Endodermal cell (in vitro differentiated cells): ENCODE data around the gene BATF3. TPM values are rescaled to one million over a fixed set of nuclear protein-coding genes. Genes with fewer than 3 reads are reported as not detected.

ENCODE experiments used
- DNase-seq: peaks from one replicate; pipeline ENCODE4 v3.0.0-alpha.2; 2017
- H3K27ac ChIP-seq: 2 replicates; pipeline ENCODE4 v1.5.1; 2013; ENCODE audit warnings: mild to moderate bottlenecking, low read depth, low read length, moderate library complexity
- H3K27me3 ChIP-seq: 2 replicates; pipeline ENCODE4 v1.6.1; 2013; ENCODE audit warnings: mild to moderate bottlenecking, low read length, moderate library complexity; ENCODE audit not compliant: insufficient read depth, control insufficient read depth, poor library complexity, severe bottlenecking
- H3K36me3 ChIP-seq: 2 replicates; pipeline ENCODE4 v1.7.0; 2013; ENCODE audit warnings: mild to moderate bottlenecking, low read length, moderate library complexity; ENCODE audit not compliant: control insufficient read depth, insufficient read depth
- H3K4me1 ChIP-seq: one replicate; pipeline ENCODE4 v1.7.0; 2013; ENCODE audit warnings: low read length; ENCODE audit not compliant: control insufficient read depth, insufficient read depth
- H3K4me3 ChIP-seq: 2 replicates; pipeline ENCODE4 v1.5.1; 2013; ENCODE audit warnings: mild to moderate bottlenecking, low read length, moderate library complexity
- H3K9ac ChIP-seq: 2 replicates; pipeline ENCODE4 v1.6.1; 2013; ENCODE audit warnings: mild to moderate bottlenecking, low read length, moderate library complexity; ENCODE audit not compliant: poor library complexity, severe bottlenecking; ENCODE audit errors: extremely low read depth
- H3K9me3 ChIP-seq: 2 replicates; pipeline ENCODE4 v1.6.1; 2013; ENCODE audit warnings: mild to moderate bottlenecking, low read length, moderate library complexity; ENCODE audit not compliant: control insufficient read depth
- H3K27ac Mint-ChIP-seq: 2 replicates; pipeline ENCODE4 v1.8.0; 2020; ENCODE audit warnings: mixed read lengths
- H3K27me3 Mint-ChIP-seq: 2 replicates; pipeline ENCODE4 v1.8.0; 2021; ENCODE audit warnings: mild to moderate bottlenecking, mixed read lengths; ENCODE audit not compliant: insufficient read depth
- H3K36me3 Mint-ChIP-seq: 2 replicates; pipeline ENCODE4 v1.8.0; 2020; ENCODE audit warnings: low read depth, mixed read lengths
- H3K4me1 Mint-ChIP-seq: 2 replicates; pipeline ENCODE4 v1.8.0; 2020; ENCODE audit warnings: mixed read lengths
- H3K4me3 Mint-ChIP-seq: 2 replicates; pipeline ENCODE4 v1.8.0; 2020; ENCODE audit warnings: mild to moderate bottlenecking, moderate library complexity, mixed read lengths
- H3K9me3 Mint-ChIP-seq: 2 replicates; pipeline ENCODE4 v1.8.0; 2020; ENCODE audit warnings: mild to moderate bottlenecking, mixed read lengths
- WGBS, 2 experiments: methylation state at CpG; one replicate each; pipeline versions ENCODE4 v1.1.5 to v1.1.7; 2013; ENCODE audit warnings: missing lambda C conversion rate in 2 of 2, mixed read lengths in 1 of 2; ENCODE audit not compliant: insufficient coverage in 1 of 2, insufficient read length in 1 of 2; 5-methylcytosine and 5-hydroxymethylcytosine counted together
- total RNA-seq, 2 donors: library from RNA; stranded (reverse); fragmentation: NEBNext Ultra II Directional in 1 of 2; extraction: Animal tissue kit (Norgen Biotek cat#: 25700) in 1 of 2; gene quantifications; 2 replicates in 1 of 2; 3 replicates in 1 of 2; pipeline ENCODE4 v1.2.1, GENCODE V29; 2021
- TF ChIP-seq, protein P1 (sequence below): fragments of 200-600 bp; sonication (generic); conservative IDR thresholded peaks from 2 replicates; pipeline ENCODE4 v1.5.0; 2021; ENCODE audit warnings: antibody characterized with exemption, mild to moderate bottlenecking

BATF3 gene
- total RNA-seq, 2 donors from 2014 or later, result 1.5 to 4.0 TPM

DNA sequence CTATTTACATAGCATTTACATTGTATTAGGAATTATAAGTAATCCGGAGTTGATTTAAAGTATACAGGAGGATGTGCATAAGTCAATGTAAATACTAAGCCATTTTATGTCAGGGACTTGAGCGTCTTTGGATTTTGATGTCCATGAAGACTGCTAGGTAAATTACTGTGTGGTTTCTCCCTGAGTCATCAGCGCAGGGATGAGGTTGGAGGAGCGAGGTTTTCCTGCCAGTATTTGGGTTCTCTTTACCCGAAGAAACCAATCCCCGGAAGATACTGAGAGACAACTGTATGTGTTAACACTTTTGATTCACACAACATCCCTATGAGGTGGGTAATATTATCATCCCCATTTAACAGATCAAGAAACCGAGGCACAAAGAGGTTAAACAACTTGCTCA lies 29.3 kb downstream of the BATF3 start:
- no peaks in the 10 kb centered on the region for H3K36me3 ChIP-seq
- 96 to 100% methylated on average over 1 to 7 of the region's 7 CpGs for WGBS, 2 experiments
- H3K27me3 ChIP-seq, result no peaks in the 10 kb centered on the region
- no peak for DNase-seq
- H3K4me1 ChIP-seq, result peaks cover 33% of the 10 kb centered on the region
- no peak overlapping the region for H3K9ac ChIP-seq
- Mint-ChIP-seq H3K36me3 (no peaks in the 10 kb centered on the region), H3K4me3 (no peak overlapping the region), H3K9me3 (no peaks in the 10 kb centered on the region), H3K27ac (no peak overlapping the region), H3K4me1 (peaks cover 44% of the 10 kb centered on the region), H3K27me3 (peaks cover 13% of the 10 kb centered on the region)
- no peak overlapping the region for H3K4me3 ChIP-seq
- no peak overlapping the region for H3K27ac ChIP-seq
- TF ChIP-seq, protein P1, sequence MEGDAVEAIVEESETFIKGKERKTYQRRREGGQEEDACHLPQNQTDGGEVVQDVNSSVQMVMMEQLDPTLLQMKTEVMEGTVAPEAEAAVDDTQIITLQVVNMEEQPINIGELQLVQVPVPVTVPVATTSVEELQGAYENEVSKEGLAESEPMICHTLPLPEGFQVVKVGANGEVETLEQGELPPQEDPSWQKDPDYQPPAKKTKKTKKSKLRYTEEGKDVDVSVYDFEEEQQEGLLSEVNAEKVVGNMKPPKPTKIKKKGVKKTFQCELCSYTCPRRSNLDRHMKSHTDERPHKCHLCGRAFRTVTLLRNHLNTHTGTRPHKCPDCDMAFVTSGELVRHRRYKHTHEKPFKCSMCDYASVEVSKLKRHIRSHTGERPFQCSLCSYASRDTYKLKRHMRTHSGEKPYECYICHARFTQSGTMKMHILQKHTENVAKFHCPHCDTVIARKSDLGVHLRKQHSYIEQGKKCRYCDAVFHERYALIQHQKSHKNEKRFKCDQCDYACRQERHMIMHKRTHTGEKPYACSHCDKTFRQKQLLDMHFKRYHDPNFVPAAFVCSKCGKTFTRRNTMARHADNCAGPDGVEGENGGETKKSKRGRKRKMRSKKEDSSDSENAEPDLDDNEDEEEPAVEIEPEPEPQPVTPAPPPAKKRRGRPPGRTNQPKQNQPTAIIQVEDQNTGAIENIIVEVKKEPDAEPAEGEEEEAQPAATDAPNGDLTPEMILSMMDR, result no peak
- no peaks in the 10 kb centered on the region for H3K9me3 ChIP-seq

DNA sequence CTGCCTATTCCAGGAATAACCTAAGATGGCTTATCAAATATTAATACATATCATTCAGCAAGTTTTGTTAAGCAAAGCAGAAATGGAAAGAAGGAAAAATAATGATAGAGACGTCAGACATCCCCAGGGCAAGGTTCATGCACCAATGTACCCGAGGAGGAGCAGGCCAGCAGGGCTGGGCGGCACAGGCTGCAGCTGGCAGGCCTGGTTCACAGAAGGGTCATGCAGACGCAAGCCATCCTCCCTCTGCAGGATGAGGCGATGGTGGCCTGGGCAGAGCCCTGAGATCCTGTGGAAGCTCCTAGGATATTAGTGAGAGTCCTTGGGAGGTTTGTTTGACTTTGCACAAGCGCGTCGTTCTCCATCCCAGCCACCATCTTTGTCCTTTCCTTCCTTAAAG lies 30.0 kb downstream of the BATF3 start:
- Histone ChIP-seq H3K4me3 (no peak overlapping the region), H3K9me3 (no peaks in the 10 kb centered on the region), H3K9ac (no peak overlapping the region), H3K36me3 (no peaks in the 10 kb centered on the region), H3K27ac (no peak overlapping the region), H3K27me3 (no peaks in the 10 kb centered on the region), H3K4me1 (peaks cover 33% of the 10 kb centered on the region)
- TF ChIP-seq, protein P1, result no peak
- no peaks in the 10 kb centered on the region for H3K36me3 Mint-ChIP-seq
- peak; percentile 49 for DNase-seq
- H3K4me3 Mint-ChIP-seq, result no peak overlapping the region
- H3K9me3 Mint-ChIP-seq, result no peaks in the 10 kb centered on the region
- no peak overlapping the region for H3K27ac Mint-ChIP-seq
- H3K27me3 Mint-ChIP-seq, result peaks cover 16% of the 10 kb centered on the region
- peaks cover 44% of the 10 kb centered on the region for H3K4me1 Mint-ChIP-seq
- 86 to 96% methylated on average over 3 to 8 of the region's 8 CpGs for WGBS, 2 experiments

DNA sequence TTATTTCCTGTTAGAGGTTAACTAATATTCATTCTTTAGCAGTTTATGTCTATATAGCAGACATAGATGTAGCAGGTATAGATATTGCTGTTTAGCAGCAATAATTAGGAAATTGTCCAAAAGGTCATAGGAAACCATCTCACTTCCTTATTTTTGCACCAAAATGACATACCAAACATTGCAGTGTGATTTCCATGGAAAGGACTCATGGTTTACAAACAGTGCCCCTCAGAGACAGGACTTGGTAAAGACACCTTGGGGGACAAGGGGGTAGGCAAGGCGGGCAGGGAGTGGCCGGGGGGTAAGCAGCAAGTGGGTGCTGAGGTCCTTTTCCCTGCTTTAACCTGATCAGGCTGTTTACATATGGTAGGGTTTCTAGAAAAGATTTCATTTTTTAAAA lies 30.5 kb downstream of the BATF3 start:
- Histone ChIP-seq H3K27me3 (no peaks in the 10 kb centered on the region), H3K27ac (no peak overlapping the region), H3K9ac (no peak overlapping the region), H3K9me3 (no peaks in the 10 kb centered on the region), H3K4me3 (no peak overlapping the region), H3K4me1 (peaks cover 33% of the 10 kb centered on the region), H3K36me3 (no peaks in the 10 kb centered on the region)
- WGBS, 2 experiments, result 60 to 69% methylated on average over 2 of the region's 2 CpGs
- Mint-ChIP-seq H3K9me3 (no peaks in the 10 kb centered on the region), H3K27ac (no peak overlapping the region), H3K36me3 (no peaks in the 10 kb centered on the region), H3K4me1 (peaks cover 44% of the 10 kb centered on the region), H3K4me3 (no peak overlapping the region), H3K27me3 (peaks cover 18% of the 10 kb centered on the region)
- peak; percentile 74 for DNase-seq
- TF ChIP-seq, protein P1, result peak; percentile 75
